Astrocyte of the spinal cord (primary cell): ENCODE data around the gene GATD1.

Experiments
- DNase-seq: peaks from one replicate; pipeline ENCODE4 v3.0.0; 2011; ENCODE audit warnings: low read depth, low spot score
- H3K4me3 ChIP-seq: 2 replicates; pipeline ENCODE4 v1.5.1; 2011; ENCODE audit warnings: low read depth, mild to moderate bottlenecking, low read length, moderate library complexity
- in situ Hi-C: cut with HindIII; loops from 2 replicates; pipeline ENCODE4 v1.10.0; 2017; ENCODE audit warnings: low sequenced_read_pairs
- TF ChIP-seq, protein P1 (sequence below): IDR thresholded peaks from 2 replicates; pipeline ENCODE4 v1.5.1; 2012; ENCODE audit warnings: low read depth, mild to moderate bottlenecking, low read length, inconsistent platforms

The GATD1 gene

DNA sequence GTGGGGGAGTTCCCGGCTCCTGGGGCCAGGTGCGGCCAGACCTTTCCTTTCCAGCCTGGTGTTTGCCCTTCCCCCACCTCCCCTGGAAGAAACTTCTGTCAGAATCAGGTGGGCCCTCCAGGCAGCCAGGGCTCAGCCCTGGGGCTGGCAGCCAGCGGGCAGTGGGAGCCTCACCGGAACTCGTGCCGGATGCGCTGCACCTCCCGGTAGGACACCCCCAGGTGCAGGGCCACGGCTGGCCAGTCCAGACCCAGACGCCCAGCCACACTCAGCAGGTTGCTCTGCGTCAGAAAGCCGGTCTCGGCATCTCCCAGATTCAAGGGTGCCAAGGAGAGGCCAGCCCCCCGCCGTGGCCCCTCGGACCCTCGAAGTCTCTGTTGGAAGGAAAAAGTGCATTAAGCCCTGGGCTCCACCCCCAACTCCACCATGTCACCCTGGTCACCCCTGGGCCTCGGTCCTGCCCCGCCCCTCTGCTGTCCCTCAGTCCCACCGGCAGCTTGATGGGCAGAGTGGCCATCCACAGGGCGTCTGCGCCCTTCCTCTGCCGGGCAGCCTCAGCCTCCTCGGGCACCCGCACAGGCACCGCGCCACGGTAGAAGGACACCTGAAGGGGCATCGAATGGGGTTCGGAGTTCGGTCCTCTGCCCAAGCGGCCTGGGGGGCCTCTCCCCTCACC is 22.5 kb upstream of the GATD1 start:
- DNase-seq = no peak
- in situ Hi-C loops = no loop called here
- no peak overlapping the region for H3K4me3 ChIP-seq
- TF ChIP-seq, protein P1, sequence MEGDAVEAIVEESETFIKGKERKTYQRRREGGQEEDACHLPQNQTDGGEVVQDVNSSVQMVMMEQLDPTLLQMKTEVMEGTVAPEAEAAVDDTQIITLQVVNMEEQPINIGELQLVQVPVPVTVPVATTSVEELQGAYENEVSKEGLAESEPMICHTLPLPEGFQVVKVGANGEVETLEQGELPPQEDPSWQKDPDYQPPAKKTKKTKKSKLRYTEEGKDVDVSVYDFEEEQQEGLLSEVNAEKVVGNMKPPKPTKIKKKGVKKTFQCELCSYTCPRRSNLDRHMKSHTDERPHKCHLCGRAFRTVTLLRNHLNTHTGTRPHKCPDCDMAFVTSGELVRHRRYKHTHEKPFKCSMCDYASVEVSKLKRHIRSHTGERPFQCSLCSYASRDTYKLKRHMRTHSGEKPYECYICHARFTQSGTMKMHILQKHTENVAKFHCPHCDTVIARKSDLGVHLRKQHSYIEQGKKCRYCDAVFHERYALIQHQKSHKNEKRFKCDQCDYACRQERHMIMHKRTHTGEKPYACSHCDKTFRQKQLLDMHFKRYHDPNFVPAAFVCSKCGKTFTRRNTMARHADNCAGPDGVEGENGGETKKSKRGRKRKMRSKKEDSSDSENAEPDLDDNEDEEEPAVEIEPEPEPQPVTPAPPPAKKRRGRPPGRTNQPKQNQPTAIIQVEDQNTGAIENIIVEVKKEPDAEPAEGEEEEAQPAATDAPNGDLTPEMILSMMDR = no peak

DNA sequence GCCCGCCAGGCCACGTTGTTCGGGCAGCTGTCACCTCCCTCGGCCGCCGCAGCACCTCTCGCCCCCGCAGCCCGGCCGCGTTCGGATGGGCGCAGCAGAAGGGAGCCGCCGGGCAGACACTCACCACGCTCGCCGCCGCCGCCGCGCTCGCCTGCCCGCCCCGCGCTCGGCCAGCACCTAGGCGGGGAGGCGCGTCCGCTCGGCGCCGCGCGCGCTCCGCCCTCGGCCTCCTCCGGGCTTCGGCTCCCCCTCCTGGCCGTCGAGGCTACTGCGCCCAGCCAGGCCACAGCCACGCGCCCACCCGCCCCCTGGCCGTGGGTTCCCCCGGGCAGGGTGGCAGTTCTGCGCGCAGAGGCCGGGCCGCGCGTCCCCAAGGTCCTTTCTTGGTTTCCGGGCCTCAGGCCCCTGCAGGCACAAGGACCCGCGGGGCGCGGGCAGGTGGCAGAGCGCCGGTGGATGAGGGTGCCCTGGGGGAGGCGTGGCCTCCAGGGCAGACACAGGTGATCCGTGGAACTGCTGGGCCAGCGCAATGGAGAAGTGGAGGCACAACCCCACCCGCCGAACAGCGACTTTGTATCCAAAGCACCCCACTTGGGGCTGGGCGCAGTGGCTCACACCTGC is 20.9 kb upstream of the GATD1 start, which contains the start of gene SLC25A22:
Gene SLC25A22 (minus strand): TSS at position 189 of the 621 bp plus-strand sequence. CDS start 3,275 bp downstream, outside the sequence.
- DNase-seq = peak; percentile 68
- in situ Hi-C loops = no loop called here
- peak within 1 kb of the TSS; percentile 71 for H3K4me3 ChIP-seq
- TF ChIP-seq, protein P1 = peak; percentile 64

DNA sequence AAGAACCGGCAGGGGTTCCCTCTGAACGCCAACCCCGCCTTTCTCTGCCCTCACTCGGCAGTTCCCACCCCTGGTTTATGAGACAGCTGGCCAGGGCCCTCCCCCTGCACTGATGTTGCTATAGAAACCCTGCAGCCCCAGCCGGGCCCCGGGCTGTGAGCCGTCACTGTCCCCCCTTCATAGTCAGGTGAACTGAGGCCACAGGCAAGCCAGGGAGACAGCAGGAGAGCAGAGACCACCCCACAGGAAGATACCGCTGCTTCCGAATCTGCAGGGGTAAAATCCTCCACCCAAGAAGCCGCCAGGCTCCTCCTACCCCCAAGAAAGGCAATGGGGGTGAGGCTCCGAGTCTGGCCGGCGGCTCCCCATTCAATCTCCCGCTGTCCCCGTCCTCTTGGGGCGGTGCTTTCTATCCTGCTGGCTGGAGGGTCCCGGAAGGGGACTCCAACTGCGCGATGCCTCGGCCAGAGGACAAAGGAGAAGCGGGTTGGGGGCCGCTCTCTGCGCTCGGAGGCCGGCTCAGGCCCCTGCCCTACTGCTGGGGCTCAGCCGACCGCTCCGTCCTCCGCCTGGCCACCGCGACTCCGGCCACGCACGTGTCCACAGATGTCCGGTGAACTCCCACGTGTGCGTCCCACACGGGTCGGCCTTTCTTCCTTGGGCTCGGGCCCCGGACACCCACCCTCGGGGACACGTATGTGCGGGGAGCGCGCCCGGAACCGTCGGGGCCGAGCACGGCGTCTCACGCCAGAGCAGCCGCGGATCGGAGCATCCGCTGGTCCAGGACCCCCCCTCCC is 20.2 kb upstream of the GATD1 start:
- TF ChIP-seq, protein P1 = no peak
- in situ Hi-C loops = no loop called here
- peak overlapping the region; percentile 71 for H3K4me3 ChIP-seq
- peak; percentile 91 for DNase-seq

DNA sequence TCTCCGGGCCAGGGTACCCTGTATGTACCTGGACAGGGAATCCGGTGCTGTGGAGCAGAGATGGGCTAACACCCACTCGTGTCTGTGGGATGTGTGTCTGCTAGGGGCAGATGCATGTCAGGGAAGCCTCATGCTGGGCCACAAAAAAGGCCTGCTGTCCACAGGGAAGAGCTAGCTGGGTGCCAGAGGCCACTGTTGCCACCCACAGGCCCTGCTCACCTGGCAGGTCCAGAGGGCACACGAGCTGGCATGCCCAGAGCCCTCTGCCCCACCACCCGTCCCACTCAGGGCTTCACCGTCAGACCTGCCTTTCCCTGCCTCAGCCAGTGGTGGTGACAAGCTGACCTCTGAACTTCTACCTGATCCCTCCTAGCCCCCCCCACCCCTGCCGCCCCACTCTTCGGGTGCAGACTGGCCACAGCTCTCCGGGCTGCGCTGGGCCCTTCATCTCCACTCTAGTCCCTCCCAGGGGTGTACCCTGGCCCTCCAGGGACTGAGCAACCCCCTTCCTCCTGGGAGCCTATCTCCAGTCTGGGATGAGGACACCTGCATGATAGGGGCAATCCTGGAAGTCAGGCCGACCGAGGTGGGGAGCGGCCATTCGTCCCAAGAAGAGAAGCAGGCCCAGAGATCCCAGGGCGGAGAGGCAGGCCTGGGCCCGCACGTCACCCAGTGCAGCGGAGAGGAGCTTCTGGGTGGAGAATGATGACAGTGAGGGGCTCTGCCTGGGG is 19.4 kb upstream of the GATD1 start:
- DNase-seq = no peak
- TF ChIP-seq, protein P1 = no peak
- in situ Hi-C loops = no loop called here
- peak overlapping the region; percentile 71 for H3K4me3 ChIP-seq

DNA sequence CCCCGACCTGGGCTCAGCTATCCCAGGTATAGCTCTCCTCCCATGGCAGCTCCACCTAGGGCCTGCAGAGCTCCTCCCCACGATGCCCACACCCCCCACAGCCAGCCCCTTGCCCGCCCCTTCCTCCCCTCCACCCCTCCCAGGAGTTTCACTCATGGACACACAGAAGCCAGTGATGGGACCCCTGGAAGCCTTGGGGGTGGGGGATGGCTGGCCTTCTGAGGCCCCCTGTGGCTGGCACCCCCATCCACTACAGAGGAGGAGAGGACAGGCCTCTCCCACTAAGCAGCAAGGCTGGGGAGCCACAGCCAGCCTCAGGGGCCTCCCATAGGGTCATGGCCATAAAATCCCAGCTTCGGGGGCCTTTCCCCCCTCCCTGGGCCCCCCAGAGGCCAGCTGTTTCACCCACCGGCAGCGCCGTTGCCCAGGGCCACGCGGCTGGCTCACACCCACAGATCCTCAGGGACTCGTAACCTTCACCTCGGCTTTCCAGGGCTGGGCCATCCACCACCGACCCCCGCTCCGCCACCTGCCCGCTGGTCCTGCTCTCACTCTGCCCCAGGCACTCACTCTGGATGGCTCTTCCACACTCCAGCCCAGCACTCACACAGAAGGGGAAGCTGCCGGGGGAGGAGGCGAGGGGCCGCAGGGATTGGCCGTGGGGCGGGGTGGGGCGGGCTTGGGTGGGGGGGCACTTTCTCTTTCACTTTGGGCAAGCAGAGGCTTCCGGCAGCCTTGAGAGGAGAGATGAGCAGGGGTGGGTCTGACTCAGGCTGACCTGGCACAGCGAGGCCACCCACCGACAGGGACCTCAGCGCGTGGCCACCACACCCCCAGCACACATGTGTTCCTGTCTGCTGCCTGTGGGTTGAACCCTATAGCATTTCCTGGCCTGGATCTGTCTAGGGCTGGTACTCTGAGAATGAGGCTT is 18.6 kb upstream of the GATD1 start:
- peak; percentile 82 for DNase-seq

More for the DNA sequence above, 18.6 kb upstream of the GATD1 start:
- TF ChIP-seq, protein P1 = no peak
- peak overlapping the region; percentile 71 for H3K4me3 ChIP-seq
- in situ Hi-C loops = no loop called here
